Measurements from ENCODE around the gene TTC6.

GRCh38 chr14:37597538-37597913 lies 2.1 kb downstream of the TTC6 start:
- TF ChIP-seq CTCF (optimal IDR thresholded peaks at IDR 0.05 in 1 of 3, IDR thresholded peaks at IDR 0.05 in 1 of 3, conservative IDR thresholded peaks at IDR 0.05 in 1 of 3; ENCODE audit: extremely low read depth in 1 of 3, insufficient read depth in 2 of 3, low read length in 3 of 3), result peak; percentile 52 to 61 (median 53)
- TF ChIP-seq EZH2 (IDR thresholded peaks at IDR 0.05; ENCODE audit: low read length), result no peak

All from keratinocyte (primary cell).